Stimulated activated CD4-positive, alpha-beta T cell treated with anti-CD3 and anti-CD28 coated beads, Interleukin-15, amount 100 ng/mL, for 24 hours (primary cell): ENCODE results near the gene LIMS2.

Experiments
- DNase-seq: peaks from one replicate; pipeline ENCODE4 v3.0.0-alpha.2; 2020

LIMS2 gene

DNA sequence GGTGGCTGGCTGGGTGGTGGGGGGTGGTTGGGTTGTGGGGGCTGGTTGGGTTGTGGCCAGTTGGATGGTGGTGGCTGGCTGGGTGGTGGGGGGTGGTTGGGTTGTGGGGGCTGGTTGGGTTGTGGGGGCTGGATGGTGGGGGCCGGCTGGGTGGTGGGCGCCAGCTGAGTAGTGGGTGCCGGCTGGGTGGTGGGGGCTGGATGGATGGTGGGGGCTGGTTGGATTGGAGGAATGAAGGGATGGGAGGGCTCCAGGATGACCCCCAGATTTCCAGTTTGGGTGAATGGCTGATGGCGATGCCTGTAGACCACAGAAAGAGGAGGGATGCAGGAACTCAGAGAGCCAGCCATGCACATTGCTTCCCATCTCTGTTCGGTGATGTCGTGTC, 56.1 kb downstream of the LIMS2 start:
- DNase-seq = no peak

DNA sequence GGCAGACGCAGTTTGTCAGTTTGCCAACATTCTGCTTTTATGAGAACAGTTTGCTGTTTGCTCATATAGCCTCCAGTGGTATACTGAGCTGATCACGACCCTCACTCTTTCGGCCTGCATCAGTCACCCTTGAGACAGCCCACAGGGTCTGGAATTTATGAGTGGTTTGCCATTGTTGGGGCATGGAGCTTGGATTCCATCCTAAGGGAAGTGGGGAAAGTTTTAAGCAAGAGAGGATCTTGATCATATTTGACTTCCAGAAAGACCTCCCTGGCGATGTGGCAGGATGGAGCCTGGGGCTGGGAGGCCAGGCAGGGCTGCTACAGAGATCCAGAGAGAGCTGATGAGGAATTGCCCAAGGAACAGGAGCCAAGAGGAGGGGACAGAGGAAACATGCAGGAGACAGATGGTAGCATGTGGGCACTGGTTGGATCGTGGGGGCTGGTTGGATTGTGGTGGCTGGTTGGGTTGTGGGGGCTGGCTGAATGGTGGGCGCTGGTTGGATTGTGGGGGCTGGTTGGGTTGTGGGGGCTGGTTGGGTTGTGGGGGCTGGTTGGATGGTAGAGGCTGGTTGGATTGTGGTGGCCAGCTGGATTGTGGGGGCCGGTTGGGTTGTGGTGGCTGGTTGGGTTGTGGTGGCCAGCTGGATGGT, 56.7 kb downstream of the LIMS2 start:
- no peak for DNase-seq

DNA sequence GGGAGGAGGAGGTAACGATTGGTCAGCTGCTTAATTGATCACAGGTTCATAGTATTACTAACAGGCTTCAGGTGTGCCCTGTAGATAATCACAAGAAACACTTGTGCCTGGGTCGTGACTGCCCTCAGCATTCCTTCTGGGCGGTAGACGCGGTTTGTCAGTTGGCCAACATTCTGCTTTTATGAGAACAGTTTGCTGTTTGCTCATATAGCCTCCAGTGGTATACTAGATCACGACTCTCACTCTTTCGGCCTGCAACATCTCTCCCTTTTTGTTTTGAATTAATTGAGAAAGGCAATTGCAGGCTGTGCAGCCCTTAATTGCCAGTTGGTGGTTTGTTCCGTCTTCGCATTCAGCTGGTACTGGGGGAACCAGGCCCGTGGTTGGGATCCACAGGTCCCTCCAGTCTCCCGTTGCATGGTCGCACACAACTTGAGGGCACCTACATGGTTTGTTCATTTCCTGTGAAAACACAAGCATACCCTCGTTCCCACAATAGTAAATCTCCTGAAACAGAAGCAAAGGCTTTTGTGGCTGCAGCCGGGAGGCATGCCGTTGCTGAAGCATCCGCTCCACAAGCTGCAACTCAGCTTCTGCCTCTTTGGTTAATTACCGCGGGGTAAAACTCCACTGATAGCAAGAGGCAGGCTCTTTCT, 59.7 kb downstream of the LIMS2 start:
- no peak for DNase-seq

DNA sequence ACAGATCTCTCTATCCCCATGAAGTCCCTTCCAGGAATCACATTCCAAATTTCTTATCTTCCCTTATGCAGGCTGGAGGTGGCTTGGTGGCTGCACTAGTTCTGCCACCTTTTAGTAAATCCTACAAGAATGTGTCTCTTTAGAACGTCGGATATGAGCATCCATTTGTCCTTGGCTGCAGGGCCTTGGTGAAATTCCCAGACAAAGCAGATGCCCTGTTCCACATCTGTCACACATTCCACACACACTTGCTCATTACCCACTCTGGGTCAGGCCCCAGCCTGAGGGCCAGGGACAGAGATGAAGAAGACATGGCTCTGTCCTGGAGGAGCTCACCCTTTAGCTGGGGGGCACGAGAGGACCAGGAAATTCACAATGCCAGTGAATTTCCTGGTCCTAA, 60.6 kb downstream of the LIMS2 start:
- DNase-seq = no peak

DNA sequence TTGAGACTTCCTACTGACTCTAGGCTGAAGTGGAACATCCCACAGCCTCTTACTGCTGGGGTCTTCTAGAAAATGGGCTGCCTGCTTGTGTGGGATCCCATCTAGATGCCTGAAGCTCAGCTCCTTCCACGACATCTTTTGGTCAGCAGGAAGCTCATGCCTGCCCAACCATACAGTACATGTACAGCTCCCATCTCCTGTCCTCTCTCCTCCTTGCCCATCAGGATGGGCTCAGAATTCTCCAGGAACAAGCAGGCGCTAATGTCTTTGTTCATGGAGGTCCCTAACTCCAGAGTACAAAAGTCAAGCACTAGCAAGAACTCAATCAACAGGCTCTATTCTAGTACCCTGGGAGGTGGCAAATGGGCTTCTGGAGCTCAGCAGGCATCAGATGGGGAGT, 61.1 kb downstream of the LIMS2 start:
- no peak for DNase-seq

DNA sequence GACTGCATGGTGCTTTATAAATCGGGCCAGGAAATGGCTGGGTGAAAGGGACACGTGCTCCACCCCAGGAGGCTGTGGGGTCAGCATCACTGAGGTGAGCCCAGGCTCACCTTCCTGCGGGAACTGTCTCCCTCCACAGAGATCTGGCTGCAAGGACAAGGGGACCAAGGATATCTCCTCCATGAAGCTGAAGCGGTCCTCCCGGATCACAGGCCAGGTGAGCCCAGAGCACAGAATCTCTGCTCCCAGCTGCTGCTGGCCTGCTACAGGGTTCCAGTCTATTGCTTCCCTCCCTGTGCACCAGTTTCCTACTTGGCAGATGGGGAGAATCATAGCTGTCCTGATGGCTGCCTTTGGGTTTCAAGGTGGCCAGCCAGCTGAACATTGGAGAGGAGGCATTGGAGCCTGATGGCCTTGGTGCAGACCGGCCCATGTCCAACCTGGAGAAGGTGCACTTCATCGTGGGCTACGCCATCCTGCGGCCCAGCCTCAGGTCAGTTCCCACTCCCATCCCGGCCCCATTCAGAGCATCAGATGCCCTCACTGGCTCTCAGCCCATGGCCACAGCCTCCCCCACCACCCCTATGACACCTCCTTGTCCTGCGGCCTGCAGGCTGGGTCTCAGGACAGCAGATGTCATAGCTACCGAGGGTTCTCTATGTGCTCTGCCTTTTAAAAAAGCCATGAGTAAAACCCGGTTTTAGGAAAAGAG, 63.1 kb downstream of the LIMS2 start:
- no peak for DNase-seq

DNA sequence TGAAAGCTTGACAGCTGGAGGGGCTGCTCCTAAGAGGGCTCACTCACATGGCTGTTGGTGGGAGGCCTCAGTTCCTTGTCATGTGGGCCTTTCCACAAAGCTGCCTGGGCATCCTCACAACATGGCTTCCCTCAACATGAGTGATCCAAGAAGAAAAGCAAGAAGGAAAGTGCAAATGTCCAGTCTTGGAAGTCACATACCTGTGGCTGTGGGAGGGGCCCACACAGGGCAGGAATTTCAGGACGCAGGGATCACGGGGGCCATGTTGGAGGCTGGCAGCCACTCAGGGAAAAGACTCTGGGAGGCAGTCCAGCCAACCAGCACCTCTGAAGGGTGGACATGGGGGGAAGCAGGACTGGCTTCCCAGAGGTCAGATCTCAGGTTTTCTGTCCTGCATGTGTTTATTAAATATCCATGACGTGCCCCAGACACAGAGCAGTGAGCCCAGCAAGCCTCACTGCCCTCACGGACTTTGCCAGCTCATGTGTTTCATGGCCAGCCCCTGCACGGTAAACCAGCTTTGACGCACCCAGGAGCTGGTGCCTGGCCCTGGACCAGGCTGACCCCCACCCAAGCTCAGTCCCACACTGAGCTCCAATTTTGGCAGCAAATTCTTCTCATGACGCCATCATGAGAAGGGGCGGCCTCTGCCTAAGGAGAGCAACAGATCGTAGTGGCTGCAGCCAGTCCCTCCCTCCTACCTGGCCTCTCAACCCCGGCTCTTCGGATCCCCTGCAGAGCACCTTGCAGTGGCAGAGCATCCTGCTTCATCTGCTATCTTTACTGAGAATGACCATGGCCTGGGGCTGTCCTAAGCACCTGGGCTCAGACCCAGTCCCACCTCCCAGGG, 64.0 kb downstream of the LIMS2 start:
- DNase-seq = no peak

DNA sequence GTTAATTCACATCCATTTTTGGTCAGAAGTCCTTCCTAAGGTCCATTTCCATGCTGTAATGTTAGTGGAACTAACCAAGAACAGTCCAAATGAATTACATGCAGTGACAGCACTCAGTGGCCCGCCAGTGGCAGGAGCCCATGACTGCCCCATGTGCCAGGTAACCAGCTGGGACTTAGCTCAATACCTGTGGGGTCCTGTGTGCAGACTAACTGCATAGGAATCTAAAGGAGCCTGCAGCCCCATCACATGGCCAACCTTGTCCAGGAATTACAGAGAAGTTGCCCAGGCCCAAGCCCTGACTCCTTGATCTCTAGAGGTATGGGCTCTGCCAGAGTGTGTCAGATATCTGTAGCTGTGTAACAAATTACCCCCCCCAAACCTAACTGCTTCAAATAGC, 64.8 kb downstream of the LIMS2 start:
- no peak for DNase-seq

DNA sequence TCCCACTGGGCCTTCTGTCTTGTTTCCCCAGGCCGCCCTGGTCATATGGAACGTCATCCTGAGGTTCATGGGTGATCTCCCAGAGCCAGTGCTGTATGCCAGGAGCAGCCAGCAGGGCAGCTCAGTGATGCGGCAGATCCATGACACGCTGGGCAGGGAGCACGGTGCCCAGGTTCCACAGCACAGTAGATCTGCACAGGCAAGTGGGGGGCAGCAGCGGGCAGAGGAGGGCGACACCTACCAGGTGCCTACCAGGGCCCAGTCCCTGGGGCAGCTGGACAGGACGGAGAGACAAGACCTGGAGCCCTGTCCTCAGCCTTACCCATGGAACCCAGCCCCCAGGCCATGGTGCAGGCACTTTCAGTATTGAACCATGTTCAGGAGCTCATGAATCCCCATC, 65.5 kb downstream of the LIMS2 start:
- no peak for DNase-seq

DNA sequence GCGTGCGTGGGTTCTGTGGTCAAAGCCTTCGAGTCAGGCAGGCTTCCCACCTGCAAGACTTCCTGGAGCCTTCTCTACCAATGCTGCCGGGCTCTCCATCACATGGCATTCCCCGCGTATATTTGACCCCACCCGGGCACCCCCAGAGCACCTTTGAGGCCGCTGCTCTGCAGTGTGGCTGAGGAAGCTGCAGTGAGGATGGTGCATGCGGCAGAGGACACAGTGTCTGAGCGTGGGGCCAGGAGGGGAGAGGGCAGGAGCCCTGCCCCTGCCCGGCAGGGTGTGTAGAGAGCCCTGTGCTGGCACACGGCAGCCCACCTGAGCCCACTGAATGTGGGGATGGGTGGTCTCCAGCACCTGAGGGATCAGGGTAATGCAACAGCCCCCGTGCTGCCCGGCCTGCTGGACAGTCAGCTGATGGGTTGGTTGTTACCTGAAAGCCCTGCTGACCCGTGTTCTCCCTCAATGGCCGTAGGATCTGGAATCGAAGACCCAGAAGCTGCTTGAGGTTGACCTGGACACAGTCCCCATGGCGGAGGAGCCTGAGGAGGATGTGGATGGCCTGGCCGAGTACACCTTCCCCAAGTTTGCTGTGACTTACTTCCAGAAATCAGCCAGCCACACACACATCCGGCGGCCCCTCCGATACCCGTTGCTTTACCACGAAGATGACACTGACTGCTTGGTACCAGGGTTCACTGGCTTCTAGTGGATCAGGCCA, 66.1 kb downstream of the LIMS2 start:
- no peak for DNase-seq

DNA sequence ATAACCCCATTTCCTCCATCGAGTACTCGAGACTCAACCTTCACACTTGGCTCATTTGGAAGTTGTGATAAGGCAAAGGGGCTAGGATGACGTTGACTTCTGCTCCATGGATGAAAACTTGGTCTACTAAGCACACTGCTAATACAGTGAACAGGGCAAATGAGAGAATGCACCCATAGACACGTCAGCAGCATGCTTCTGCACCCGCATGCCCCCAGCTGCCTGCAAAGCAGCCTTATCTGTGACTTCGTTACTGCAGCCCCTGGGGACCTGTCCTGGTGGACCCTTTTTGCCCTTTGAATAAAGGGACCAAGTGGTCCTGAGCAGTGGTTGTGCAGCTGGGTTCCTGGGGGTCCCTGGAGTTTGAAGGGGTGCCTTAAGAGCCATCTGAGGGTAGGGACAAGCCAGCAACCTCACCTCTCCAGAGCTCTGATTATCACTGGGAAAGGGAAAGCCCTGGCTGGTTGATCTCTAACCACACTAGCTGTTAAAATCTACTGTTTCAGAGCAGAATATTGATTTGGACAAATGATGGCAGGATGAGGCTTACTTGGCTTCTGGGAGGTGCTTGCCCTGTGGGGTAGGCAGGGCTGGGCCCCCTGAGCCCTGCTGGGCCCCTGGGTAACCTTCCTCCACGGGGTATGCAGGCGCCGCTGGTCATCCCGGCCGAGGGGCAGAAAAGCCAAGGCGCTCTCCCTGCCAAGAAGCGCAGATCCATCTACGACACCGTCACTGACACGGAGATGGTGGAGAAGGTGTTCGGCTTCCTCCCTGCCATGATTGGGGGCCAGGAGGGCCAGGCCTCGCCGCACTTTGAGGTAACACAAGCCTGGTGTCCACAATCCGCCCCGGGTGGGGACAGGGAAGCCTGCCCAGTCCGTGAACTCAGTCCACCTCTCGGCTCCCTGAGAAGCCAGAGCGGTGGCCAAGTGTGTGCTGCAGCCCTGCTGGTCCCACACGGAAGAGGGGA, 67.0 kb downstream of the LIMS2 start:
- DNase-seq = no peak

DNA sequence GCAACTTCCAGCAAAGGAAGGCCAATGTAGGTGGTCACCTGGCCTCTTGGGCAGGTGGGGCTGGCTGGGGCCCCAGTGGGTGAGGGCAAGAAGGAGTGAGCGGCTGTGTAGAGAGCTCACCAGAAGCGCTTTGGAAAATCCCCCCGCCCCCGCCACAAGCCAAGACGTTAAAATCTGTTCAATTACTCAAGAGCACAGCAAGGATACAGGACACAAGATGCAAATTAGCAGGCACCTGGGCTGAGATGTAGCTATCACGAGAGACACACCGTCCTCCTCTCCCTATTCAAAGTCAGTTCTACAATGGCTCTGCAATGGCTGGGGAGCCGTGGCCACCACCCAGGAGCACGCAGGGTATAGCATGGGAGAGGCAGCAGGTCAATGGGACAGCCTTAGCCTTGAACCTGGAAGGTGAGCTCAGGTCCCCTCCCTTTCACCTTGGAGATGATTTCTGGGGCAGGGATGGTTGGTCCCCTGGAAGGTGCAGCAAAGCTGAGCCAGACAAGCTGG, 67.9 kb downstream of the LIMS2 start:
- no peak for DNase-seq

DNA sequence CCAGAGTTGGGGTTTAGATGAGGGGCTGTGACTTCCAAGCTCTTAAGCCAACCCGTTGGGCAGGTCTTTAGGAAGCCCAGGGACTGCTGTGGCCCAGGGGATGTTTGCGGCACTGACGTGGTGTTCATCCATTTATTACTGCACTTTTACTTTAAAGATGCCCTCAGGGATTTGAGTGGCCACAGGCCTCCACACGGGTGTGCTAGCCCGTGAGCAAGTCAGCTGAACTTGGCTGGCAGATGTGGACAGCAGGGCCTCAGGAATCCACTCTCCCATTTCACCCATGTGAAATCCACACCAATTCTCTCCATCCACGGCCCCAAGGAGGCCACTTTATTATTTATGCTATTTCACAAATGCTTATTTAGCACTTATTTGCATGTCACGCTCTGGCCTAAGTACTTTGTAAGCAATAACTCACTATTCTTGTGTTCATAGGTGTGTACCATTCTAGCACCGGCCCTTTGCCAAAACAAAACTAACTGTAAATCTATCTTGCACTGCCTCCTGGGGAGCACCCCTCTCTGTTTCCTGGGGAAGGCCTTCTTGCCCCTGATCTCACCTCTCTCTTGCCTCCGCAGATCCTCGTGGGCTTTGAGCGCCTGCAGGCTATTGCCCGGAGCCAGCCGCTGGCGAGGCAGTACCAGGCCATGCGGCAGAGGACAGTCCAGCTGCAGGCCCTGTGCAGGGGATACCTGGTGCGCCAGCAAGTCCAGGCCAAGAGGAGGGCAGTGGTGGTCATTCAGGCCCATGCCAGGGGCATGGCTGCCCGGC, 68.5 kb downstream of the LIMS2 start:
- no peak for DNase-seq

DNA sequence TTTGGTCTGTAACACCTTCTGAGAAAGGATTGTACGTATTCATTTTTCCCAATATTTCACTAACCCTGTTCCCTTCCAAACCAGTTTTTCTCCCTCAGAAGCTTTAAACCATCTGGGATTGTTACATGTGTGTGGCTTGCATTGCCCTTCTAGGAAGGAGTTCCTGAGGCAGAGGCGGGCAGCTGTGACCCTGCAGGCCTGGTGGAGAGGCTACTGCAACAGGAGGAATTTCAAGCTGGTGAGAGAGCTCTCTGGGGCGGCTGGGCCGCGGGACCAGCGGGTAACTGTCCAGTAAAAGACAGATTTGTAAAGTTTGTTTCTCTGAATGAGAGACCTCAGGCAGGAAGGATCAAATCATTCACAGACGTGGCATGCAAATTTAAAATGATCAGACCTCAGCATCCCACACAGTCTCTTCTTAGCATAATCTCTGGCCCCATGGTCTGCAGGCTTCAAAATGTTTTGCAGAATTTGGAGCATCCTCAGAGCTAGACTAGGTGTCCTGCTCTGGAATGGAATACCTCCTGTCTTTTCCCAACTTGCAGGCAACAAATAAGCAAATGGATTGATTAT, 69.6 kb downstream of the LIMS2 start:
- no peak for DNase-seq

DNA sequence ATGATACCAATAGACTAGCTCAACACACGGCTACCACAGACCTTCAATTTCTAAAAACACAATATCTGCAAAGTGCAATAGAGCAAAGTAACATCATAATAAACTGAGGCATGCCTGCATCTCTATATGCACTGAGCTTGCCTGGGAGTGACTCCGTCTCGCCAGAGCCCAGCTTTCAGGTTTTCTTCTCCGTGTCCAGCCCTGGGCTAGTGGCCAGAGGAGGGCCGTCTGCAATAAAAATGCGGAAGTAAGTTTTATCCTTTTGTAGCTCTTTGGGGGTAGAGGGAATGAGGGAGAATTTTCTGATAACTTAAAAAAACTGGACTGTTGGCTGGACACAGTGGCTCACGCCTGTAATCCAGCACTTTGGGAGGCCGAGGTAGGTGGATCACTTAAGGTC, 70.3 kb downstream of the LIMS2 start:
- no peak for DNase-seq

DNA sequence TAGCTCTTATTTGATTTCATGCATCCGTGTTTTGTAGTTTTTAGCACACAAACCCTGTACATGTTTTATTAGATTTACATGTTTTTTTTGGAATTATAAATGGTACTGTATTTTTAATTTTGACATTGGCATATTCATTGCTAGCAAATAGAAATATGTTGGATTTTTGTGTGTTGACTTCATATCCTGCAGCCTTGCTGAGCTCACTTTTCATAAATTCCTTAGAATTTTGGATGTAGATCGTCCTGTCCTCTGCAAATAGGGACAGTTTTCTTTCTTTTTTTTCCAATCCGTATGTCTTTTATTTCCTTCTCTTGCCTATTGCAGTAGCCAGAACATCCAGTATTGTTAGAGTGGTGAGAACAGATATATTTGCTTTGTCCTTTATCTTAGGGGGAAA, 76.1 kb downstream of the LIMS2 start:
- no peak for DNase-seq

DNA sequence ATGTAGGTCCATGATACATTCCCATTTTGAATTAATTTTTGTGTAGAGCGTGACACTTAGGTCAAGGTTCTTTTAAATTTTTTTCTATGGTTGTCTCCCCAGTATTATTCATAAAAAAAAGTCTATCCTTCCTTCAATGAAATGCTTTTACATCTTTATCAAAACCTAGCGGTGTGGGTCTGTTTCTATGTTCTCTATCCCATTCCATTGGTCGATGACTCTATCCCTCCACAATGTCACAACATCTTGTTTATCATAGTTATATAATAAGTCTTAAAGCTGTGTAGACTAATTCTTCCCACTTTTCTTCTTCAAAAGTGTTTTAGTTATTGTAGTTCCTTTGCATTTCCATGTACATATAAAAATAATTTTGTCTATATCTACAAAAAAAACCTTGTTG, 76.6 kb downstream of the LIMS2 start:
- no peak for DNase-seq

DNA sequence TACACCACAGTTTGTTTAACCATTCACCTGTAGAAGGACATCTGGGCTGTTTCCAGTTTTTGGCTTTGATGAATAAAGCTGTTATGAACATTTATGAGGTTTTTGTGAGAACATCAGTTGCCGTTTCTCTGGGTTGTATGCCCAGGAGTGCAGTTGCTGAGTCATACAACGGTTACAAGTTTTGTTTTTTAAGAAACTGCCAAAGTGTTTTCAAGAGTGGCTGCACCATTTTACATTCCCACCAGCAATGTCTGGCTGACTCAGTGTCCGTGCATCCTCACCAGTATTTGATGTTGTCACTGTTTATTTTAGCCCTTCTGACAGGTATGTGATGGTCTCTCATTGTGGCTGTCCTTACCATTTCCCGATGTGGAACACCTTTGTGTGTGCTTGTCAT, 77.3 kb downstream of the LIMS2 start:
- no peak for DNase-seq

DNA sequence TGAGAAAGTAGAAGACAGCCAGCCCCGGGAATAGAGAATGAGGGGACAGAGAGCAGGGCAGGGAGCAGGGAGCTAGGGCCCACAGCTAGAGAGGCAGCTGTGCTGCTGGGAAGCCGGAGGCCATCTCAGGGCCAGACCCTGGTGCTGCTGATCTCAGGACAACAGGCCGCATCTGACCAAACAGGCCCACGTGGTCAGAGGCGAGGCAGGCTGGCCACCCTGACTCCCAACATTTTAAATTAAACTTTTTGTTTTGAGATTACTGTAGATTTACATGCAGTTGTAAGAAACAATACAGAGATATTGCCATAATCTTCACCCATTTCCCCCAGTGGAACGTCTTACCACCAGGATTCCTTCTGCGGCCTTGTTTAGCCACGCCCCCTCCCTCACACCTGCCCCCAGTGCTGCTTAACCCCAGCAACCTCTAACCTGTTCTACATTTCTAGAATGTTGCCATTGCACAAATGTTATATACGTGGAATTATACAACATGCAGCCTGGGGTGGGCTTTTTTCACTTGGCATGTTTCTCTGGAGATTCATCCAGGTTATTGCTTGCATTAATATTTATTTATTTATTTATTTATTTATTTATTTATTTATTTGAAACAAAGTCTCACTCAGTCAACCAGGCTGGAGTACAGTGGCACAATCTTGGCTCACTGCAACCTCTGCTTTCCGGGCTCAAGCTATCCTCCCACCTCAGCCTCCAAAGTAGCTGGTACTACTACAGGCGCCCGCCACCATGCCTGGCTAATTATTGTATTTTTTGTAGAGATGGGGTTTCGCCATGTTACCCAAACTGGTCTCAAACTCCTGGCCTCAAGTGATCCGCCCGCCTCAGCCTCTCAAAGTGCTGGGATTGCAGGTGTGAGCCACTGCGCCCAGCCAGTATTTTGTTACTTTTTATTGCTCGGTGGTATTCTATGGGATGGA, 78.0 kb downstream of the LIMS2 start:
- no peak for DNase-seq
